Gastrocnemius medialis (tissue), 4 donors: ENCODE results near the gene CYTH3. TPM values are rescaled to one million over a fixed set of nuclear protein-coding genes. Genes with fewer than 3 reads are reported as not detected.
A peak's percentile ranks its signal among the peaks of the same experiment; 100 is the strongest.

ENCODE experiments used
- ATAC-seq, 2 donors: fragments of 150-250 bp; one replicate each; pipeline ENCODE4 v1.9.1; 2016
- DNase-seq, 2 donors: peaks; one replicate each; pipeline ENCODE4 v3.0.0-alpha.2; 2019
- H3K27ac ChIP-seq, 4 donors: fragments of 200-600 bp; sonication (generic); 1 replicate in 1 of 4; 2 replicates in 3 of 4; pipeline ENCODE4 v1.5.1; 2016 to 2018; ENCODE audit warnings: mild to moderate bottlenecking in 2 of 4, moderate library complexity in 1 of 4
- H3K27me3 ChIP-seq, 3 donors: fragments of 200-600 bp; sonication (generic) in 2 of 3; 1 replicate in 1 of 3; 2 replicates in 2 of 3; pipeline versions ENCODE4 v1.5.1 to v1.6.0; 2016 to 2019; ENCODE audit warnings: mild to moderate bottlenecking in 1 of 3, moderate library complexity in 1 of 3
- H3K36me3 ChIP-seq, 2 donors: fragments of 200-600 bp; sonication (generic) in 1 of 2; one replicate each; pipeline ENCODE4 v1.5.1; 2017 to 2018
- H3K4me1 ChIP-seq, 2 donors: fragments of 200-600 bp; sonication (generic) in 1 of 2; one replicate each; pipeline ENCODE4 v1.5.1; 2016 to 2017; ENCODE audit warnings: mild to moderate bottlenecking in 2 of 2
- H3K4me3 ChIP-seq, 4 donors: fragments of 200-600 bp; sonication (generic) in 3 of 4; 1 replicate in 1 of 4; 2 replicates in 3 of 4; pipeline ENCODE4 v1.5.1; 2016 to 2019; ENCODE audit warnings: mild to moderate bottlenecking in 2 of 4
- H3K9me3 ChIP-seq, 3 donors: fragments of 200-600 bp; sonication (generic) in 2 of 3; 1 replicate in 1 of 3; 2 replicates in 2 of 3; pipeline ENCODE4 v1.5.1; 2016 to 2019
- CTCF ChIP-seq, 5 experiments: fragments of 450-650 bp in 3 of 5; fragments of 200-600 bp in 2 of 5; sonication (generic) in 2 of 5; IDR thresholded peaks in 4 of 5; conservative IDR thresholded peaks in 1 of 5; 1 replicate in 4 of 5; 2 replicates in 1 of 5; pipeline ENCODE4 v1.5.1; 2016 to 2019; ENCODE audit warnings: antibody characterized with exemption in 5 of 5, mild to moderate bottlenecking in 3 of 5, moderate library complexity in 3 of 5
- POLR2A ChIP-seq, 2 donors: fragments of 450-650 bp; IDR thresholded peaks; one replicate each; pipeline ENCODE4 v1.6.1; 2017; ENCODE audit warnings: antibody characterized with exemption in 2 of 2, mild to moderate bottlenecking in 2 of 2, moderate library complexity in 2 of 2
- in situ Hi-C, 4 donors: fragments of 200-750 bp; cut with MboI; loops; one replicate each; pipeline versions ENCODE4 v1.15.0 to v1.8.0; 2017; ENCODE audit warnings: low sequenced_read_pairs in 4 of 4
- intact Hi-C: fragments of 100-400 bp; cut with DNase I; formaldehyde crosslinking; loops from one replicate; pipeline ENCODE4 v1.15.1; 2023; ENCODE audit warnings: low total_unique reads
- total RNA-seq, 4 donors: library from RNA; depleted of rRNA; stranded (reverse); fragments of >200 nt; gene quantifications; one replicate each; pipeline versions ENCODE4 v1.1.0 to v1.2.3, GENCODE V29; 2016

Gene CYTH3
- total RNA-seq, 4 donors from 2014 or later = 14.3 to 20.2 (median 16.7) TPM

DNA sequence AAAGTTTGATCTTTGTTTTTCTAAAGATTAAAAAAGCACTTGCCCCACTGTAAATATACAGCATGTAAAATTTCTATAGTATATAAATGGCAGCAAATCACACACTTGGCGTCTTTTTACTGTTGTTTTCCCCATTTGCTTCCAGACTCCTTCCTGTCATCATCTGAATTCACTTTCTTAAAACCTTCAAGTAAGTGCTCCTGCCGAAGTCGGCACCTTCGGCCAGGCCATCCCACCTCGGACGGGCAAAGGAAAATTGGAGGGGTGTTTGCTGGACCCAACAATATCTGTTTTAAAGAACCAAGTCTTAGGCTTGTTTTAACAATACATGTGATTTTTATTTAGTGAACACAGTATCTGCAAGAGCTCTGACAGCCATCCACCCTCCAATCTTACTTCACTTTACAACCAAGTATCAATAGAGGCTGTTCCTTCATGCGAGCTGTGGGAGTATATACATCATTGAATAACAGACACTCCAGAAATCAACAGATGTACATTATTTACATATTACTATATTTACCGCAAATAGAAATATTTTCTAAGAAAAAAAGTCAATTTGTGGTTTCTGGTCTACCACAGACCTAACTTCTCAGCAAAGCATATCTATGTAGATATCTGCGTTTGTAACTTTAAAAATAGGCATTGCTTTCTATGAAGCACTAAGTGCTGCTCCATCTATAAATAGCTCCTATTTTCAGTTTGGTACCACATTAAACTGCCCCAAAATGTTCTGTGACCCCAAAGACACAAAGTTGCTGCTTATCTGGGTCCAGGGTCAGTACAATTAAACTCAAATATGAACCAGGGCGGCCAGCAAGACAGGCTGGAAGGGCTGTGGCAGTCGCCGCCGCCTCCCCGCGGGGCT is 110.7 kb downstream of the CYTH3 start:
- H3K4me3 ChIP-seq = no peak overlapping the region
- peaks cover 0 to 41% of the 10 kb centered on the region in 2 donors for H3K36me3 ChIP-seq
- in situ Hi-C loops (loop anchor here in 1 of 4 donors (5.0 kb wide), 1 partner anchor 161 kb away; no protein-coding TSS in a partner anchor), intact Hi-C loops (loop anchor here (2.0 kb wide), 1 partner anchor 109 kb away; no protein-coding TSS in a partner anchor)
- no peaks in the 10 kb centered on the region for H3K9me3 ChIP-seq
- H3K4me1 ChIP-seq = peaks cover 4 to 15% of the 10 kb centered on the region in 2 donors
- DNase-seq = no peak
- H3K27ac ChIP-seq = peak overlapping the region; percentile 62 to 69 (median 64)
- ATAC-seq = peak in 1 of 2 donors; percentile 5
- H3K27me3 ChIP-seq = no peaks in the 10 kb centered on the region
- TF ChIP-seq POLR2A (IDR thresholded peaks at IDR 0.05) (no peak), CTCF (IDR thresholded peaks at IDR 0.05 in 4 of 5, conservative IDR thresholded peaks at IDR 0.05 in 1 of 5) (no peak)

- ATAC-seq (peak; percentile 71 to 81), DNase-seq (peak; percentile 41 to 70)
- Histone ChIP-seq H3K27me3 (no peaks in the 10 kb centered on the region), H3K4me1 (peaks cover 4 to 15% of the 10 kb centered on the region in 2 donors), H3K27ac (peak overlapping the region; percentile 32 to 60 (median 42)), H3K36me3 (peaks cover 0 to 55% of the 10 kb centered on the region in 2 donors), H3K9me3 (no peaks in the 10 kb centered on the region), H3K4me3 (no peak overlapping the region)
- no peak for TF ChIP-seq POLR2A (IDR thresholded peaks at IDR 0.05)
- TF ChIP-seq CTCF (IDR thresholded peaks at IDR 0.05 in 4 of 5, conservative IDR thresholded peaks at IDR 0.05 in 1 of 5) = peak; percentile 62 to 83 (median 75)
- intact Hi-C loops = loop anchor here (1.0 to 2.0 kb wide), 2 partner anchors 111 to 163 kb away; no protein-coding TSS in a partner anchor
- in situ Hi-C loops = loop anchor here in 1 of 4 donors (5.0 kb wide), 1 partner anchor 162 kb away; no protein-coding TSS in a partner anchor
Observed at GRCh38 chr7:6160191-6160623, 112.2 kb downstream of the CYTH3 start.

DNA sequence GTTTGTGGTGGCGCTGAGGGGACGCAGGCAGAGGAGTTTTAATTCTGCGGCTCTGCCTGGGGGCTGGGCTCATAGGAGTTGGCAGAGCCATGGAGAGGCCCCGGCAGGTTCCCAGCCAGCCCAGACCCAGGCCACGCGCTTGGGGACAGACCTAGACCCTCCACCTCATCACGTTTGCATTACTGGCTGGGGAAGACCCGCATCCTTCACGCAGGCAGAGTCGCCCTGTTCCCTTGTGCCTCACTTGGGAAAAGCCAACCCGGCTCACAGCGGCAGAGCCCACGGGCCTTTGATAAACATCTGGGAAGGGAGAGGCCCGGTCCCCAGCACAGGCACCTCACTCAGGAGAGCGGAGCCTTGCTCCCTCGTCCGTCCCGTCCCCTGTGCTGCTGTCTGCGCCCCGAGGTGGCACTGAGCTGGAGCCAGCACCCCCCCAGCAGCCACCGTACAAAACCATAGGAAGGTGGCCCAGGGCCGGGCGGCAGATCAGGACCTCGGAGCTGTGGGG is 112.8 kb downstream of the CYTH3 start:
- in situ Hi-C loops = loop anchor here (5.0 to 10.0 kb wide), 2 partner anchors 163 to 165 kb away; no protein-coding TSS in a partner anchor
- H3K4me1 ChIP-seq = peaks cover 4 to 15% of the 10 kb centered on the region in 2 donors
- no peak overlapping the region for H3K4me3 ChIP-seq
- no peak for TF ChIP-seq CTCF (IDR thresholded peaks at IDR 0.05 in 4 of 5, conservative IDR thresholded peaks at IDR 0.05 in 1 of 5)
- no peak for TF ChIP-seq POLR2A (IDR thresholded peaks at IDR 0.05)
- no peaks in the 10 kb centered on the region for H3K9me3 ChIP-seq
- H3K27ac ChIP-seq = peak overlapping the region in 3 of 4 donors; percentile 32 to 60 (median 51)
- ATAC-seq (no peak), DNase-seq (no peak)
- H3K27me3 ChIP-seq = no peaks in the 10 kb centered on the region
- intact Hi-C loops = loop anchor here (1.0 to 2.0 kb wide), 2 partner anchors 111 to 164 kb away; no protein-coding TSS in a partner anchor
- peaks cover 0 to 59% of the 10 kb centered on the region in 2 donors for H3K36me3 ChIP-seq

- Histone ChIP-seq H3K4me1 (peaks cover 4 to 15% of the 10 kb centered on the region in 2 donors), H3K36me3 (peaks cover 0 to 61% of the 10 kb centered on the region in 2 donors), H3K27ac (no peak overlapping the region), H3K9me3 (no peaks in the 10 kb centered on the region), H3K4me3 (no peak overlapping the region), H3K27me3 (no peaks in the 10 kb centered on the region)
- intact Hi-C loops (no loop called here), in situ Hi-C loops (loop anchor here in 3 of 4 donors (5.0 to 10.0 kb wide), 2 partner anchors 163 to 166 kb away; no protein-coding TSS in a partner anchor)
- no peak for DNase-seq
- no peak for ATAC-seq
- TF ChIP-seq POLR2A (IDR thresholded peaks at IDR 0.05) = no peak
- no peak for TF ChIP-seq CTCF (IDR thresholded peaks at IDR 0.05 in 4 of 5, conservative IDR thresholded peaks at IDR 0.05 in 1 of 5)
Observed at GRCh38 chr7:6159097-6159483, 113.3 kb downstream of the CYTH3 start.
